Activated CD4-positive, alpha-beta T cell treated with anti-CD3 and anti-CD28 coated beads, Interleukin-2, Interleukin-4, amounts not matched to agents 100 ng/mL and 50 ng/mL, durations not matched to agents 16 hours and 8 hours (primary cell): ENCODE measurements around the gene KCNG4.

Experiments used
- DNase-seq: peaks from one replicate; pipeline ENCODE4 v3.0.0-alpha.2; 2020; ENCODE audit warnings: low spot score

KCNG4 gene

GRCh38 chr16:84262031-84262430 is 22.2 kb upstream of the KCNG4 start:
- DNase-seq: no peak

- no peak for DNase-seq
These were observed 21.1 kb upstream of the KCNG4 start for GRCh38 chr16:84260766-84261554.

GRCh38 chr16:84259691-84260090 is 19.9 kb upstream of the KCNG4 start:
- DNase-seq: no peak

GRCh38 chr16:84258266-84258665 is 18.5 kb upstream of the KCNG4 start:
- no peak for DNase-seq

GRCh38 chr16:84255050-84255810 is 15.4 kb upstream of the KCNG4 start:
- no peak for DNase-seq

GRCh38 chr16:84254062-84254461 is 14.2 kb upstream of the KCNG4 start:
- no peak for DNase-seq

- DNase-seq: no peak
These were observed 13.4 kb upstream of the KCNG4 start for GRCh38 chr16:84253173-84253572.

- DNase-seq: no peak
These were observed 12.4 kb upstream of the KCNG4 start for GRCh38 chr16:84252184-84252583.

- no peak for DNase-seq
These were observed 8.0 kb upstream of the KCNG4 start for GRCh38 chr16:84247844-84248243.

GRCh38 chr16:84247331-84247730 is 7.5 kb upstream of the KCNG4 start:
- DNase-seq: no peak

- DNase-seq: no peak
These were observed 6.9 kb upstream of the KCNG4 start for GRCh38 chr16:84246679-84247077.

GRCh38 chr16:84245956-84246678 is 6.3 kb upstream of the KCNG4 start:
- DNase-seq: no peak

GRCh38 chr16:84244728-84245127 is 4.9 kb upstream of the KCNG4 start:
- no peak for DNase-seq

- no peak for DNase-seq
These were observed 3.9 kb upstream of the KCNG4 start for GRCh38 chr16:84243732-84244131.

GRCh38 chr16:84242839-84243238 is 3.0 kb upstream of the KCNG4 start:
- DNase-seq: no peak

- DNase-seq: no peak
These were observed 2.0 kb upstream of the KCNG4 start for GRCh38 chr16:84241778-84242177.

- no peak for DNase-seq
These were observed 643 bp upstream of the KCNG4 start for GRCh38 chr16:84240455-84240854.

GRCh38 chr16:84239141-84239769 is 557 bp downstream of the KCNG4 start:
- no peak for DNase-seq

GRCh38 chr16:84237994-84238750 is 1.6 kb downstream of the KCNG4 start:
- DNase-seq: no peak

- DNase-seq: no peak
These were observed 3.1 kb downstream of the KCNG4 start for GRCh38 chr16:84236671-84237070.
